Ramos (cell line): ENCODE results near the gene ALKBH2.

Experiments used
- in situ Hi-C: fragments of 300-500 bp; cut with MboI; formaldehyde crosslinking; loops from one replicate; pipeline ENCODE4 v1.14.3; 2022; ENCODE audit warnings: low sequenced_read_pairs; ENCODE audit not compliant: unreplicated experiment

The ALKBH2 gene

GRCh38 chr12:109115404-109115757 is 22.1 kb upstream of the ALKBH2 start:
- in situ Hi-C loops: loop anchor here (10.0 kb wide), 1 partner anchor 269 kb away; no protein-coding TSS in a partner anchor

DNA sequence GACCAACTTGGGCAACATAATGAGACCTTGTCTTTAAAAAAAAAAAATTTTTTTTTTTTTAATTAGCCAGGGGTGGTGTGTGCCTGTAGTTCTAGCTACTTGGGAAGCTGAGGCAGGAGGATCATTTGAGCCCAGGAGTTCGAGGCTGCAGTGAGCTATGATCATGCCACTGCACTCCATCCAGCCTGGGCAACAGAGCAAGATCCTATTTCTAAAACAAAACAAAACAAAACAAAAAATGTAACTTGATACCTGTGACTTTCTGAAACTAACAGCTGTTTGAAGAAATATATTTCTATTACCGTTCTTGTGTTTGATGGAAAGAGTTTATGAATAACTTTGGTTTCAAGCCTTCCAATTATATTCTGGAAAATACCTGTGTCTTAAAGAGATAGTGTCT is 21.4 kb upstream of the ALKBH2 start:
- in situ Hi-C loops: loop anchor here (10.0 kb wide), 1 partner anchor 270 kb away; no protein-coding TSS in a partner anchor

DNA sequence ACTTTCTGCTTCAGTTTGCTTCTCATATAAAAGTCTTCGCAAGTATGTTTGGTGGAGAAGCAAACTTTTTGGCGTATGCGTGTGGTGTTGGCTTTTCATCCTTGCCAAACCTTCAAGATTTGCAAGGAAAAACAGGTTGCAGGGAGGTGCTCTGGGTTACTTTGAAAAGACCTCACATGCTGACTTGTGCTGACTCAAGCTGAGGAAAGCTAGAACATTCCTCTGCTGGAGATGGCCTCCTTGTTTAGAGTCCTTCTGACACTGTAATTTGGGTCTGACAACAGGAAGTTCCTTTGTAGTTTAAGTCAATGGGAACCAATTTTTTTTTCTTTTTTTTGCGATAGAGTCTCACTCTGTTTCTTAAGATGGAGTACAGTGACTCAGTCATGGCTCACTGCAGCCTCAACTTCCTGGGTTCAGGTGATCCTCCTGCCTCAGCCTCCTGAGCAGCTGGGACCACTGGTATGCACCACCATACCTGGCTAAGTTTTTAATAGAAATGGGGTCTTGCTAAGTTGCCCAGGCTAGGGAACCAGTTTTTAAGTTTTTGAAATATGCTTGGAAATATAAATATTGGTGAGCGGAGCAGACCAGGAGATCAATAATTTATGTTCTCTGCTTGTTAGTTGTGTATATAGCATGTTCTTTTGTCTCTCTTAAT is 20.5 kb upstream of the ALKBH2 start:
- in situ Hi-C loops: loop anchor here (10.0 kb wide), 1 partner anchor 271 kb away; no protein-coding TSS in a partner anchor

DNA sequence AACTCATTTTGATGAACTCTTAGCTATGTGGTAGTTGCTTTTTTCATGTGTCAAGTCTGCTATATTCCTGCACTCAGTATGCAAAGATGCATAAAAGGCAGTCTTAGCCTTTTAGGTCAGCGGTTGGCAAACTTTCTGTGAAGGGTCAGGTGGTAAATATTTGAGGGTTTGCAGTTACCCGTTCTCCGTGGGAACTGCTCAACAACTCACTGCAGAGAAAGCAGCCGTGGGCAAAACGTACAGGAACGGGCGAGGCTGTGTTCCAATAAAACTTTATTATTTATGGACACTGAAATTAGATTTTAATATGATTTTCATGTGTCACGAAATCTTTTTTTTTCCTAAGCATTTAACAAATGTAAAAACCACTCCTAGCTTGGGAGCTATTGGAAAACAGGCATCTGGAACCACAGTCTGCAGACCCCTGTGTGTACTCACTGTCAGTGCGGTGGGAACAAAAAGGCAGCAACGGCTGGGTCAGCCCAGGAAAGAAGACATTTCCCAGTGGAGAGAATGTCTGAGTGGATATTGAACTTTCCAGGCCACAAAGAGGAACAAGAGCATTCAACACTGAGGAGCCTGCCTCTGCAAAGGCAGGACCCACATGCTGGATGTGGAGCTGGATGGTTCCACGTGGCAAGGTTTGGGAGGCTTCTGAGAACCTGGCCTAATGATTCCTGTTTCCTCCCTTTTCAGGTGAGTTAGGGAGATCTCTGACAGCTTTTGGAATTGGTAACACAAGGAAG is 19.6 kb upstream of the ALKBH2 start:
- in situ Hi-C loops: loop anchor here (10.0 kb wide), 1 partner anchor 272 kb away; no protein-coding TSS in a partner anchor

DNA sequence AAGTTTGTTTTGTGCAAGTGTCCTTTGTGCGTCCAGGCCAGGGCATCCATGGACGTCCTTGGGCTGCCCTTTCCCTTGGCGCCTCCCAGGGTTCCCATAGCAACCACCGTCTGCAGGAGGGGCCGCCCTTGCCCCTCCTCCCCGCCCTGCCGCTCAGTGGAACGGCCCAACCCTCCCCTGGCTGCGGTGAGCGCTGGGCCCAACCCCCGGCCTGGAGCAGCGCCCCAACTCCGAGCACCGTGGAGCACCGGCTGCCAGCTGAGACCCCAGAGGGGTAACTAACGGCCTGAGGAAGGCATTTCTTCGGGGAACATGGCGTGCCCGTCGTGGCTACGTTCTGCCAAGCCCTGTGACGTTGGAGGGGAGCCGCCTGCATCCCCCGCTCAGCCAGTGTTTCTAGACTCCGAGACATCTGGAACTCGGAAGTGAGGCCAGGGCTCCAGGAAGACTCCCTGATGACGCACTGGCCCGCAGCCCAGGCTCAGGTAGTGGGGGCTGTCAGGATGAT is 17.8 kb upstream of the ALKBH2 start:
- in situ Hi-C loops: loop anchor here (10.0 kb wide), 1 partner anchor 274 kb away; no protein-coding TSS in a partner anchor

GRCh38 chr12:109109746-109110350 is 16.6 kb upstream of the ALKBH2 start:
- in situ Hi-C loops: loop anchor here (10.0 kb wide), 1 partner anchor 275 kb away; no protein-coding TSS in a partner anchor

- in situ Hi-C loops: no loop called here
Measured at GRCh38 chr12:109105176-109105575, 11.9 kb upstream of the ALKBH2 start.

GRCh38 chr12:109102491-109102890 is 9.2 kb upstream of the ALKBH2 start:
- in situ Hi-C loops: no loop called here

DNA sequence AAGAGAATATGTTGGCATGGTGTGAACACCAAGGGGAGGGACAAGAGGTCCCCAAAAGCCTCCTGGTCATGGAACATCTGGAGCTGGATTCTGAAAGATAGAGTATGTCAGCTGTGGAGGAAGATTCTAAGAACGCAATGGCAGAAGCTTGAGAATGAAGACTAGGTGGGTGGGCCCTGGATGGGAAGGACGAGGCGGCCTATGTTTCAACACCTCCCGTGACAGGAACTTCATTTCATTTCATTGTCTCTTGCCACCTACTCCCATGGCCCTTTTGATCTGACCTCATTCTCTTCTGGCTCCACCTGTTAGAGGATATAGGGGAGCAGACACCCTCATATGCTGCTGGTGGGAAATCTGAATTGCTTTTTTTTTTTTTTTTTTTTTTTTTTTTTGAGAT is 7.5 kb upstream of the ALKBH2 start:
- in situ Hi-C loops: no loop called here

GRCh38 chr12:109099431-109100020 is 6.3 kb upstream of the ALKBH2 start:
- in situ Hi-C loops: loop anchor here (10.0 kb wide), 2 partner anchors 295 to 535 kb away; partner anchors contain the start of genes ISCU and SART3

DNA sequence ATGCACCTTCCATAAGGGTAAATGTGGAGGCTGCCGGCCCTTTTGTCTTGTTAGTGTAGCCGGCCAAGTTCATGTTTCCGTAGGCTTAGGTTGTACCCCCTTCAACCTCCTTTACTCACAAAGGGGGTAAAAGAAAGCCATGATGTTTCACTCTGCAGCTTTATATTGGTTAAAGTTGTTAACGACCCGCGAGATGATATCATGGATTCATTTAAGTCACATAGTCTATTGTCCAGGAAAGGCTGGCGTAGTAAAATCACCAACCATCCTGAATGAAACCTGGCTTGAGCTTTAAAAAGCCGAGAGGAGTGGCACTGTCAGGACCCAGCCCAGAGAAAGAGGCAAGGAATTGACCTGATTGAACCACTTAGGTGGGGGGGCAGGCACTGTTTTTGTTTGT is 5.4 kb upstream of the ALKBH2 start:
- in situ Hi-C loops: loop anchor here (10.0 kb wide), 2 partner anchors 294 to 534 kb away; partner anchors contain the start of genes ISCU and SART3

DNA sequence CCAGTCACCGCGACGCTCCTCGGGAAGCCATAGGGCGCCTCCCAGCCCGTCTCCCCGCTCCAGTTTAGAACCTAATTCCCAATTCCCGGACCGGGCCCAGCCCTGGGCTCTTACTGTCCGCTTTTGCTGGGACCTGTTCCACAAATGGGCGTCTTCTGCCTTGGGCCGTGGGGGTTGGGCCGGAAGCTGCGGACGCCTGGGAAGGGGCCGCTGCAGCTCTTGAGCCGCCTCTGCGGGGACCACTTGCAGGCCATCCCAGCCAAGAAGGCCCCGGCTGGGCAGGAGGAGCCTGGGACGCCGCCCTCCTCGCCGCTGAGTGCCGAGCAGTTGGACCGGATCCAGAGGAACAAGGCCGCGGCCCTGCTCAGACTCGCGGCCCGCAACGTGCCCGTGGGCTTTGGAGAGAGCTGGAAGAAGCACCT is 4.9 kb upstream of the ALKBH2 start:
- in situ Hi-C loops: loop anchor here (10.0 kb wide), 2 partner anchors 293 to 533 kb away; partner anchors contain the start of genes ISCU and SART3

DNA sequence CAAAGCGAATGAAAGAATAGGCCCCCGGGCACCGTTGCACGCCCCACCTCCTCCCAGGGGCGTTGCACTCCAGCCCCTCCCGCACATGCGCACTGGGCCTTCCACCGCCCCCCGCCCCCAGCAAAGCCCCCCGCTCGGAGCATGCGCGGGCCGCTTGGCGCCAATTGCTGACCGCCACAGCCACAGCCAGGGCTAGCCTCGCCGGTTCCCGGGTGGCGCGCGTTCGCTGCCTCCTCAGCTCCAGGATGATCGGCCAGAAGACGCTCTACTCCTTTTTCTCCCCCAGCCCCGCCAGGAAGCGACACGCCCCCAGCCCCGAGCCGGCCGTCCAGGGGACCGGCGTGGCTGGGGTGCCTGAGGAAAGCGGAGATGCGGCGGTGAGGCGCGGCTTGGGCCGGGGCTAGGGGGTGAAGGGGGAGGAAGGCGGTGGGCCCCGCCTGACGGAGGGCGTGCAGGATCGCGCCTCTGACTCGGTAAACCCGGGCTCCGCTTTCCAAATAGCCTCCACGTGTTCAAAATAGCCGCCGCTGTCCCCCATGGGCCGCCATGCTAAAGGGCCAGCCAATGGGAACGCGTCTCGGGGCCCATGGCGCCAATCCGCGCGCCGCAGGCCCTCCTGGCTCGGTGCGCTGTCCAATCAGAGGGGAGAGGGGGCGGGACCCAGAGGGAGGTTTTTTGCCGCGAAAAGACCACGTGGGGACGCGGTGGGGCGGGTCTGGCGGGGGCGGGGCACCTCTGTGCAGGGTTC is 4.3 kb upstream of the ALKBH2 start, which contains the start of gene UNG:
UNG (plus strand) TSS at position 163 of the 748 bp plus-strand sequence; CDS start at position 246, 83 bp downstream.
- in situ Hi-C loops: loop anchor here (10.0 kb wide), 2 partner anchors 293 to 533 kb away; partner anchors contain the start of genes ISCU and SART3

DNA sequence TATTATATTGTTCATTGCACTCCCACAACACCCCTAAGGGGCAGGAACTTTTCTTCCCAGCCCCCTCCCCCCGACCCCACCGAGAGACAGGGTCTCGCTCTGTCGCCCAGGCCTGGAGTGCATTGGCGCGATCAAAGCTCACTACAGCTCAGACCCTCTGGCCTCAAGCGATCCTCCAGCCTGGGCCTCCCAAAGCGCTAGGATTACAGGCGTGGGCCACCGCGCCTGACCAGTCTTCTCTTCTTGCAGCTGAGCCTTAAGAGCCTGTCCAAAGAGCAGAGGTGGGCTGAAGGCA is 3.8 kb upstream of the ALKBH2 start:
- in situ Hi-C loops: loop anchor here (10.0 kb wide), 2 partner anchors 292 to 532 kb away; partner anchors contain the start of genes ISCU and SART3

- in situ Hi-C loops: loop anchor here (5.0 to 10.0 kb wide), 4 partner anchors 135 to 528 kb away; partner anchors contain the start of genes ISCU and SART3
Measured at GRCh38 chr12:109092497-109093021, 713 bp downstream of the ALKBH2 start.

DNA sequence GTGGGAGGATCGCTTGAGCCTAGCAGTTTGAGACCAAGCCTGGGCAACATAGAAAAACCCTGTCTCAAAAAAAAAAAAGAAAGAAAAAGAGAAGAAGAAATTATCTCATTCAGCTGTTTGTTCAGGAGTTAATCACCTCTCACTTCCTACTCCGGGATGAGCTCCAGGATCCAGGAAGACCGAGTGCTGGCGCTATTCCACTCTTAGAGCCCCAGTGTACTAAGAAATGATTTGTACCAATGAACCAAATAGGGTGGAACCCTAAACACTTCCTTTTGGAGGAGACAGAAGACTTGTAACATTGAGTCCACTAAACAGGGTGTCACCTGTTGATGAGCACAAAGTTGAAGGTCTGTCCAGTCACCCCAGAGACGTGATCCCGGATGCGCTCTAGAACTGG is 3.6 kb downstream of the ALKBH2 start:
- in situ Hi-C loops: loop anchor here (5.0 to 10.0 kb wide), 4 partner anchors 132 to 525 kb away; partner anchors contain the start of genes ISCU and SART3

DNA sequence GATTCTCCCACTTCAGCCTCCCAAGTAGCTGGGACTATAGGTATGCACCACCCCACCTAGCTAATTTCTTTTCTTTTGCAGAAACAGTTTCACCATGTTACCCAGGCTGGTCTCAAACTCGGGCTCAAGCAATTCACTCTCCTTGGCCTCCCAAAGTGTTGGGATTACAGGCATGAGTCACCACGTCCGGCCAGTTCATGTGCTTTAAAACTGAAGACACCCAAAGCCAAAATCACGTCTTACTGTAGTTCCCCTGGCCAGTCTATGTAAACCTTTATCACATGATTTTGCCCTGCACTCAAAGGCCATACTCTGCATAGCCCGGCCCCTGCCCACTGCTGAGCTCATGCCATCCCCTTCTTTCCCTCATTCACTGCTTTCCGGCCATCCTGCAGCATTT is 4.5 kb downstream of the ALKBH2 start:
- in situ Hi-C loops: no loop called here

DNA sequence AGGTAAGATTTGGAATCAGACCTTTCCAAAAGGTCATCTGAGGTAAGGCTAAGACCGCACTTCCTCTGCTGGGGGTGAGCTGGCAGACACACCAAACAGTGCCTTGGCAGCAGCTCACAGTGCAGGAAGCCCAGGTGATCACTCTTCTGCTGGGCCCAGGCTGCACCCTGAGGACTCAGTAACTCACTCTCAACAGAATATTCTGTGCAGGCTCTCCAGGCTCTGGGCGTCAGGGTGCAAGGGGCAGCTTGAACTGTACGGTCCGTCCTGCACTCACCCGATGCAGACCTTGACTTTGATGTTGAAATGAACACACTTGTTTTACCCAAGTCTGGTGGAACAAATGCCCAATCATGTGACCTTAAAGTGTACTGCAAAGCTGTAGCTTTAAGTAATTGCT is 6.0 kb downstream of the ALKBH2 start:
- in situ Hi-C loops: no loop called here

- in situ Hi-C loops: no loop called here
Measured at GRCh38 chr12:109085590-109085989, 7.7 kb downstream of the ALKBH2 start.
